Measurements from ENCODE around the gene LAMA5. TPM values are rescaled to one million over a fixed set of nuclear protein-coding genes. Genes with fewer than 3 reads are reported as not detected.
A peak's percentile ranks its signal among the peaks of the same experiment; 100 is the strongest.

The LAMA5 gene
- polyA plus RNA-seq, 1 of the 3 experiments (the other 2 are of a cell fraction): 27.2 TPM

GRCh38 chr20:62396367-62397239 is 29.5 kb upstream of the LAMA5 start (continued):
- TF ChIP-seq PBX3 (IDR thresholded peaks at IDR 0.05) (no peak), CTCF (IDR thresholded peaks at IDR 0.05) (no peak), GABPA (IDR thresholded peaks at IDR 0.05; ENCODE audit: low read depth) (no peak)

GRCh38 chr20:62395311-62396242 is 28.5 kb upstream of the LAMA5 start:
- TF ChIP-seq CTCF (IDR thresholded peaks at IDR 0.05) (peak; percentile 47), FOSL2 (IDR thresholded peaks at IDR 0.05; ENCODE audit: borderline replicate concordance, low read depth) (no peak), MEF2A (IDR thresholded peaks at IDR 0.05; ENCODE audit: borderline replicate concordance, low read depth) (no peak)
- ChIA-PET POLR2A (no interaction called here), CTCF (interaction anchor here (1.5 kb wide), 1 partner anchor 15 kb away, joined by 3 read pairs; no protein-coding TSS in a partner anchor)
- H3K27me3 ChIP-seq (ENCODE audit: insufficient read depth): no peaks in the 10 kb centered on the region
- WGBS (ENCODE audit: low lambda C conversion rate): 91% methylated on average over 15 of the region's 27 CpGs
- H3K36me3 ChIP-seq (replicated peaks in 1 of 2; ENCODE audit: control insufficient read depth in 1 of 2, insufficient read depth in 2 of 2, low read length in 1 of 2): peaks cover 0 to 10% of the 10 kb centered on the region in 2 experiments
- no peak overlapping the region for H3K4me3 ChIP-seq (ENCODE audit: low read depth in 2 of 2, low read length in 1 of 2)
- no peaks in the 10 kb centered on the region for H3K9me2 ChIP-seq
- H2AFZ ChIP-seq (ENCODE audit: low read depth): no peak overlapping the region
- H3K27ac ChIP-seq (ENCODE audit: low read depth in 2 of 2, low read length in 1 of 2): no peak overlapping the region
- no peaks in the 10 kb centered on the region for H3K9me3 ChIP-seq
- H3K79me2 ChIP-seq (ENCODE audit: insufficient read depth): no peaks in the 10 kb centered on the region
- peaks cover 3% of the 10 kb centered on the region for H3F3A ChIP-seq (replicated peaks; ENCODE audit: insufficient read depth)
- no peak overlapping the region for H3K4me2 ChIP-seq
- no peak for DNase-seq
- H3K9ac ChIP-seq: no peak overlapping the region
- no peaks in the 10 kb centered on the region for H3K4me1 ChIP-seq (ENCODE audit: control insufficient read depth in 1 of 2, insufficient read depth in 2 of 2, low read depth in 1 of 2, low read length in 1 of 2)
- no peaks in the 10 kb centered on the region for H4K20me1 ChIP-seq (ENCODE audit: insufficient read depth)
